GM13976 (cell line): ENCODE data around the gene INMT.

Experiments used
- DNase-seq: peaks from one replicate; pipeline ENCODE4 v3.0.0; 2012; ENCODE audit warnings: low spot score
- in situ Hi-C: fragments of 300-500 bp; cut with MboI; formaldehyde crosslinking; loops from one replicate; pipeline ENCODE4 v1.12.0; 2022; ENCODE audit warnings: low sequenced_read_pairs, mixed read lengths, inconsistent platforms; ENCODE audit not compliant: unreplicated experiment
- TF ChIP-seq, protein P1 (sequence below): IDR thresholded peaks from 2 replicates; pipeline ENCODE4 v1.5.1; 2012; ENCODE audit warnings: borderline replicate concordance, mild to moderate bottlenecking; ENCODE audit not compliant: insufficient read depth; ENCODE audit errors: extremely low read depth, missing control alignments, control extremely low read depth

INMT gene

DNA sequence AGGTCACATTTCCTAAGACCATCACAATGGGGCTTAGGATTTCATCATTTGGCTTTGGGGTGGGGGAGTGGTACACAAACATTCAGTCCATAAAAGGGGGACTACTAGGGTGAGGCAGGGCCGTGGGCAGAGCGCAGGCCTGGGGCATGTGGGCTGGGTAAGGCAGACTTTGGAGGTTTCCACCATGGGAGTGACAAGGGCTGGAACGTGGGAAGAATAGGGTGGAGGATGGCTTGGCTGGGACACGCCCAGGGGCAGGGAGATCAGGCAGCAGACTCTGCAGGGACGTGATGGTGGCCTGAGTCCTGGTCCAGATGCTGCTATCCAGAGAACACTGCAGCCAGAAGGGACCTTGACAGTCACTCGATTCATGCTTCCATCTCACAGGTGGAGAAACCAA is 45.0 kb upstream of the INMT start:
- no peak for DNase-seq
- in situ Hi-C loops, result no loop called here
- TF ChIP-seq, protein P1, sequence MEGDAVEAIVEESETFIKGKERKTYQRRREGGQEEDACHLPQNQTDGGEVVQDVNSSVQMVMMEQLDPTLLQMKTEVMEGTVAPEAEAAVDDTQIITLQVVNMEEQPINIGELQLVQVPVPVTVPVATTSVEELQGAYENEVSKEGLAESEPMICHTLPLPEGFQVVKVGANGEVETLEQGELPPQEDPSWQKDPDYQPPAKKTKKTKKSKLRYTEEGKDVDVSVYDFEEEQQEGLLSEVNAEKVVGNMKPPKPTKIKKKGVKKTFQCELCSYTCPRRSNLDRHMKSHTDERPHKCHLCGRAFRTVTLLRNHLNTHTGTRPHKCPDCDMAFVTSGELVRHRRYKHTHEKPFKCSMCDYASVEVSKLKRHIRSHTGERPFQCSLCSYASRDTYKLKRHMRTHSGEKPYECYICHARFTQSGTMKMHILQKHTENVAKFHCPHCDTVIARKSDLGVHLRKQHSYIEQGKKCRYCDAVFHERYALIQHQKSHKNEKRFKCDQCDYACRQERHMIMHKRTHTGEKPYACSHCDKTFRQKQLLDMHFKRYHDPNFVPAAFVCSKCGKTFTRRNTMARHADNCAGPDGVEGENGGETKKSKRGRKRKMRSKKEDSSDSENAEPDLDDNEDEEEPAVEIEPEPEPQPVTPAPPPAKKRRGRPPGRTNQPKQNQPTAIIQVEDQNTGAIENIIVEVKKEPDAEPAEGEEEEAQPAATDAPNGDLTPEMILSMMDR, result no peak

DNA sequence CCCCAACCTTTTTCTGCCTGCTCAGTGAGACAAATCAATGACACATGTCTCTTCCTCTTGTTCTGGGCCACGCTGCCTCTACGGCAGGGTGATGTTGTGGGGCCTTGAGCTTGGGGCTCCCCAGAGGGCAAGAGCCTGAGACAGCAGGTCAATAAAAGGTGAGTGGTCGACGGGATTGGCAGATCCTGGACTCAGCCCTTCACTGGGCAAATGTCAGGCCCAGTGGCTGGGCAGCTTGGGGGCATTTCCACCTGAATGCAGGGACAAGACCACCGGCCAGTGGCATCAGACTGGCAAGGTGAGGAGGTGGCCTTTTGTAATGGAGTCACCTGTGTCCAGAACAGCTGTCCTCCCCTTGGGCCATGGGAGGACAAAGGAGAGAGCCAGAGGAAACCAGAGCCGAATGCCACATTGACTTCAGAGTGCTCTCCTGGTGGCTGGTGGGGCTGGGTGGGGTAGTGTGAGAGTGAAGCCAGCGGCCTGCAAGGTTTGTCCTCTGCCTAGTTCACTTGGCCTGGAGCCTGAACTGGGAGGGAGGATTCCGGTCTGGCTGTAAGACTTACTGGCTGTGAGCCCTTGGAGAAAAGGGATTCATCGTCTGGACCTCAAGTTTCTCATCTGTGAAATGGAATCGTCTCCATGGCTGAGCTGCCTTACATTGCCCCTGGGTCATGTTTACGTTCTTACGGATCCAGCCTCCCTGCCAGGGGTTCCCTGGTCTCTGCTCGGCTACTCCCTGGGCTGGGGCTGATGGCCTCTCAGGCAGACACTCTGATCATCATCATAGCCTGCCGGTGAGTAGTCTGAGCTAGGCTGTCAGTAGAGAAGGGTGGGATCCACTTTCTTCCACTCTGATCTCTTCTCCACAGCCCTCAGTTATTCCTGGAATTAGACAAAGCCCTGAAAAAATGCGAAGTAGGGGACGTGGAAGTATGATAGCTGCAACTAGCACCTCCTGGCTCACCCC is 44.3 kb upstream of the INMT start:
- TF ChIP-seq, protein P1, result no peak
- in situ Hi-C loops, result no loop called here
- no peak for DNase-seq

DNA sequence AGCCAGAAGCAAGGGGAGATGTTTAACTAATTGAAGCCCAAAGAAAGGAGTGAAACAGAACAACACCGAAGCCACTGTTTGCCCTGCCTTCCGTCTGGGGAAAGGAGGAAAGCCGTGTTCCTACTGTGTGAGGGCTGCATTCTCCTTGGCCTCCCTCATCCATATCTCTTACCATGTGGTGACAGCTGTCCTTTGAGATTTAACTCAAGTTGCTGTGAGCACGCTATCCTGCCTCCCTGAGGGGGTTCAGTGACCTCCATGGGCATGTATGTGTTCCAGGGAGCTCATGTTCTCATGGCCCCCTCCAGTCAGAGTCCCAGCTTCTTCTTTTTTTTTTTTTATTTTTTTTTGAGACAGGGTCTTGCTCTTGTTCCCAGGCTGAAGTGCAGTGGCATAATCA is 43.5 kb upstream of the INMT start:
- TF ChIP-seq, protein P1, result no peak
- DNase-seq, result no peak
- in situ Hi-C loops, result no loop called here

DNA sequence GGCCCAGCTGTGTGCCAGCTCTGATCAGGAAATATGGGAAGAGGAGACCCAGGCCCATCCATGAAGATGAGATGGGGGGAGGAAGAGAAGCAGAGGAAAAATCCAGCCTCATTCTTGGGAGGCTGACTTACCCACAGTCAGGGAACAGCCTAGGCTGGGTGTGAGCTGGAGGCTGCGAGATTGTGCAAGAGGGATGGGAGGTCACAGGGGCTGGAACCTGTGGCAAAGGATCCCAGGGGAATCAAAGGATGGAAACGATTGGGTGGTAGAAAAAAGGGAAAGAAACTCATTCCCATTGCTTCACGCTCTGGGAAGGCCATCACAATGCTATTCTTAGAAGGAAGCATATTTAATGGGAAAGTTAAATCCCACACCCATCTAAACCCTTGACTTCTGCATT is 43.0 kb upstream of the INMT start:
- TF ChIP-seq, protein P1, result no peak
- no peak for DNase-seq
- in situ Hi-C loops, result no loop called here

DNA sequence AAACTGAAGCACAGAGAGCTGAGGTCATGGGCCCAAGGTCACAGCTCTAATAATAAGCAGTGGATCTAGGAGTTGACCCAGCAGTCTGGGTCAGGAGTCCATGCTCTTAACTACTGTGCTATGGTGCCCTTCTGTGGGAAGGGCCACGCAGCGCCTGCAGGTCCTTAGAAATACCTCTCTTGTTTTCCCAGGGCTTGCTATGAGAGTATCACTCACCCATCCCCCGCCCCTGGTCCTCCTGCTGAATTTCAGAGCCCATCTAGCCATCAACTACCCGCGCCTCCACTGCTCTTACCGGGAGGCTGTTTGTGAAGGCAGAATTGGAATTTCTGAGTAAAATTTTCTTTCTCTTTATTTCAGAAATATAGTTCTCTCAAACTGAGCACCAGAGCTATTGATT is 42.4 kb upstream of the INMT start:
- in situ Hi-C loops, result no loop called here
- TF ChIP-seq, protein P1, result no peak
- DNase-seq, result no peak

DNA sequence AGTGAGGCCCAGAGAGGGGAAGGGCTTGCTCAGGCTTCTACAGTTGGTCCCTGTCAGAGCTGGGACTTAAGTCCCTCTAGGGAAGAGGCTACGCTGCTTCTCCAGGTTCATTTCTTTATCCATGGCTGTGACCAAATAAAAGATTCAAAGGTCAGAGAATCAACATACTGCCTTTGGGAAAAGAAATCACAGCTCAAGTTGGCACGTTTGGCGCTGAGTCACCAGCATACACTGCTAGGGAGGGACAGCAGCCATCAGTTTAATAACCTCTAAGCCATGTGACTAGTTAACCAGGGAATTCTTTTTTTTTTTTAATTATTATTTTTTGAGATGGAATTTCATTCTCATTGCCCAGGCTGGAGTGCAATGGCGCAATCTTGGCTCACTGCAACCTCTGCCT is 41.3 kb upstream of the INMT start:
- in situ Hi-C loops, result no loop called here
- no peak for DNase-seq
- TF ChIP-seq, protein P1, result no peak
